Left renal pelvis (tissue), 4 donors: ENCODE data around the gene DCAF6. TPM values are rescaled to one million over a fixed set of nuclear protein-coding genes. Genes with fewer than 3 reads are reported as not detected.

Experiments
- DNase-seq, 4 donors: peaks; one replicate each; pipeline ENCODE4 v3.0.0-alpha.2; 2013; ENCODE audit warnings: low read depth in 4 of 4, low spot score in 3 of 4
- polyA plus RNA-seq, 4 donors: library from polyadenylated mRNA; unstranded; fragments of 120-200 nt; gene quantifications; one replicate each; pipeline ENCODE4 v1.2.1, GENCODE V29; 2013; ENCODE audit not compliant: insufficient read length in 4 of 4

The DCAF6 gene
- polyA plus RNA-seq, 4 donors = 57.1 to 79.0 (median 77.6) TPM

- DNase-seq = peak in 3 of 4 donors; percentile 33 to 46 (median 39)
These were observed 145.8 kb downstream of the DCAF6 start for GRCh38 chr1:168082008-168082876.

- no peak for DNase-seq
These were observed 147.2 kb downstream of the DCAF6 start for GRCh38 chr1:168083456-168084325.

GRCh38 chr1:168084396-168085231 is 148.1 kb downstream of the DCAF6 start:
- DNase-seq = no peak

GRCh38 chr1:168085401-168085872 is 149.0 kb downstream of the DCAF6 start:
- no peak for DNase-seq

- DNase-seq = no peak
These were observed 150.0 kb downstream of the DCAF6 start for GRCh38 chr1:168086438-168086837.

GRCh38 chr1:168087696-168088095 is 151.2 kb downstream of the DCAF6 start:
- DNase-seq = no peak

- DNase-seq = no peak
These were observed 152.2 kb downstream of the DCAF6 start for GRCh38 chr1:168088511-168089325.

GRCh38 chr1:168089326-168089978 is 153.0 kb downstream of the DCAF6 start:
- no peak for DNase-seq

GRCh38 chr1:168089979-168090337 is 153.5 kb downstream of the DCAF6 start:
- no peak for DNase-seq

- DNase-seq = no peak
These were observed 153.9 kb downstream of the DCAF6 start for GRCh38 chr1:168090395-168090794.

GRCh38 chr1:168091063-168091462 is 154.6 kb downstream of the DCAF6 start:
- DNase-seq = no peak

- DNase-seq = no peak
These were observed 155.5 kb downstream of the DCAF6 start for GRCh38 chr1:168091720-168092550.

- no peak for DNase-seq
These were observed 156.3 kb downstream of the DCAF6 start for GRCh38 chr1:168092566-168093355.

- DNase-seq = no peak
These were observed 157.1 kb downstream of the DCAF6 start for GRCh38 chr1:168093616-168094015.

- DNase-seq = no peak
These were observed 159.0 kb downstream of the DCAF6 start for GRCh38 chr1:168095476-168095875.

- DNase-seq = no peak
These were observed 160.0 kb downstream of the DCAF6 start for GRCh38 chr1:168096296-168097165.
